ENCODE measurements around the gene HDGF.

HDGF gene

DNA sequence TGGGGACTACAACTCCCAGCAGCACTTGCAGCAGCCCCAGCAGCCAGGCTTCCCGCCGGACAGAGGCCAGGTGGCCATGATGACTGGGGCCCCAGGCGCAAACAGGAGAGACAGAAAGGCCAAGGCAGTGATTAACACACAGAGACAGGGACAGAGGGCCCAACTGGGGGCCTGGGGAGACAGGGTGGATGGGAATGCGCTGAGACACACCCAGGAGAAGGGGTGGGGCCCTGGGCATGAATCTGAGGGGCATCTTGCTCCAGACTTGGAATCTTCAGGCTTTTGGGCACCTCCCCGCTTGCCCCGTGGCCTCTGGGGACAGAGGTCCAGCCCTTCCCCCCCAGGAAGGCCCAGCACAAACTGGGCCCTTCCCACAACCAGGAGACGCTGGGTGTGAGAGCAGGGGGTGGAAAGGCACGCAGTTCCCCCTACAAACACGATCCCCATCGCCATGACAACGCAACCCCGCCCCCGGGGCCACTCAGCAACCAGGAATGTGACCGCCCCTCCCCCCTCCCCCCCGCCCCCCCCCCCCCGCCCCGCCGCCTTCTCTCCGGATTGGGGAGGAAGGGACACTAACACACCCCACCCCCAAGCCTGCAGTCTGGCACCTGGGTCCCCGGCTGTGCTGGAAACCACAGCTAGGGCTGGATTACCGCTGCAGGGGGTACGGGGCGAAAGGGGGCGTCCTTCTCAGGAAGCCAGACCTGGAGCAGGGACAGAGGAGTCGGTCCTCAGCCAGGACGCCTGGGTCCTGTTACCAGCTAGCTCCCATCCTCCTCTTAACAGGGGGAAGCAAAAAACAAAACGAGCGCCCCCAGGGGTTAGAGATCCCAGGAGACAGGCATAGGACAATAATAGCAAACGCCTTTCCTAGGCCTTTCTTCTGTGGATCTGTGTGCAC, 4.5 kb downstream of the HDGF start:
- DNase-seq (ENCODE audit: low spot score) (peak; percentile 96), FAIRE-seq (no peak)

DNA sequence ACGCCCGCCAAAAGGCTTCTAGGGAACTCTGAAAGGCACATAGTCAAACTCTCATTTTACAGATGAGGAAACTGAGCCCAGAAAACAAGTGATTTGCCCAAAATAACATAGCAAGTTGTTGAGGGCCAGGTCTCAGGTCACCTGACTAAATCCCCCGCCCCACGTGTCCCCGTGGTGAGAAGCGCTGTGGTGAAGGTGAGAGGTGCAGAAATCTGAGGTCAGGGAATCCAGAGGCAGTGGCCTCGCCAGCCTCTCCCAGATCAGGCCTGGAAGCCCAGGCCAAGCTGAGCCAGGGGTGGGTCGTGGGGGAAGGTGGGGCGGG, 5.1 kb downstream of the HDGF start:
- DNase-seq (ENCODE audit: low spot score) = no peak

DNA sequence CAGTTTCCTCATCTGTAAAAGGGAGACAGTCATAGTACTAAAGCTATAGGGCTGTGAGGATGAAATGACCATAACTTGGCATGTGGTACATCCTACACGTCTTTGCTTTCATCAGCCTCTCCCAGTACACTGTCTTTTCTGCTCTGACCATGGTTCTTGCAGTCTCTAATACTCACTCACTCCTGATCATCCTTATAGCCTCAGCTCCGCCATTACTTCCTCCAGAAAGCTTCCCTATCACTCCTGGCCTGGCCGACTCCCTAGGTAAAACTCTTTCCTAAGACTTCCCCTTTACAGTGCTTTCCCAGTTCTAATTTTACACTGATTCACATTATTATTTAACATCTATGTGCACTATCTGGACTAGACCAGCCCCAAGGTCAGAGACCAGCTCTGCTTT, 5.6 kb downstream of the HDGF start:
- no peak for FAIRE-seq
- no peak for DNase-seq (ENCODE audit: low spot score)

More for the DNA sequence above, 5.1 kb downstream of the HDGF start:
- no peak for FAIRE-seq

DNA sequence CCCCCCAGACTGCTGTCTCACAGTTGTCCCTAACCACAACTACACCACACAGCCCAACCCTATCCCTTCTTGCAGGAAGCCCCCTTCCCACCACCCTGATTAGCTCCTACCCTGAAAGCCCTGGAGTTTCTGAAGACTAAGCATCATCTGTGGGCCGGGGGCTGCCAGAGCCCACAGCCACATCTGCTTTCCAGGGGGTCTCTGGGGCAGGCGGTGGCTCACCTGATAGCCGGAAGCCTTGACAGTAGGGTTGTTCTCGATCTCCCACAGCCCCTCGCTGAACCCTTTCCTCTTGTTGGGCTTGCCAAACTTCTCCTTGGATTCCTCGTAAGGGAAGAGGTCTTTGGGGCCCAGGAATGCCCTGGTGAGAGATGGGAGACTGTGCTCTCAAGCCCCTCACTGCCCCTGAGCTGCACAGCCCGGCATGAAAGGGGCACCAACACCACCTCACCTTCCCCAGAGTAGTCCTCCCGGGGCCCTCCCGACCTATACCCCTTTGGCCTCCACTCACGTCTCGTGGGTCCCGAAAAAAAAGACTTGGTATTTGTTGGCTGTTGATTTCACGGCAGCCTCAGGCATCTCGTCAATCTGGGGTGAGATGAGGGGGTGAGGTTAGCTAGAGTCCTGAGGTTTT, 6.6 kb downstream of the HDGF start:
- DNase-seq (ENCODE audit: low spot score) = no peak
- no peak for FAIRE-seq

DNA sequence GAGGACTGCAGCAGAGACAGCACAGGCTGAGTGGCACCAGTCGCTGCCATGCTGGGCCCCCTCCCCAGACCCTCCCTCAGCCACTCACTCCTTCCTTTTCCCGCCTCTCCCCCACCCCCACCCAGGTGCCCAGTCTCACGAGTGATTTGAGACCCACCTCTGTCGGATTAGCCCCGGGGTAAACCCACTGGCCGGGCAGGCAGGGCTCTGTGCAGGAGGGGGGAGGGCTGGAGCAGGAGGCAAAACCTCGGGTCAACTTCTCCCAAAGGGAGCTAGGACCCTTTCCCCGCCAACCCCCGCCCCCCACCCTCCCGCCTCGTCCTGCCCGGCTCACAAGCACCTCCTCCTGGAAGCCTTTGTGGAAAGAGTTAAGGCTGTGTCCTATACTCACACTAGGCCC, 7.1 kb downstream of the HDGF start:
- FAIRE-seq (no peak), DNase-seq (ENCODE audit: low spot score) (no peak)

DNA sequence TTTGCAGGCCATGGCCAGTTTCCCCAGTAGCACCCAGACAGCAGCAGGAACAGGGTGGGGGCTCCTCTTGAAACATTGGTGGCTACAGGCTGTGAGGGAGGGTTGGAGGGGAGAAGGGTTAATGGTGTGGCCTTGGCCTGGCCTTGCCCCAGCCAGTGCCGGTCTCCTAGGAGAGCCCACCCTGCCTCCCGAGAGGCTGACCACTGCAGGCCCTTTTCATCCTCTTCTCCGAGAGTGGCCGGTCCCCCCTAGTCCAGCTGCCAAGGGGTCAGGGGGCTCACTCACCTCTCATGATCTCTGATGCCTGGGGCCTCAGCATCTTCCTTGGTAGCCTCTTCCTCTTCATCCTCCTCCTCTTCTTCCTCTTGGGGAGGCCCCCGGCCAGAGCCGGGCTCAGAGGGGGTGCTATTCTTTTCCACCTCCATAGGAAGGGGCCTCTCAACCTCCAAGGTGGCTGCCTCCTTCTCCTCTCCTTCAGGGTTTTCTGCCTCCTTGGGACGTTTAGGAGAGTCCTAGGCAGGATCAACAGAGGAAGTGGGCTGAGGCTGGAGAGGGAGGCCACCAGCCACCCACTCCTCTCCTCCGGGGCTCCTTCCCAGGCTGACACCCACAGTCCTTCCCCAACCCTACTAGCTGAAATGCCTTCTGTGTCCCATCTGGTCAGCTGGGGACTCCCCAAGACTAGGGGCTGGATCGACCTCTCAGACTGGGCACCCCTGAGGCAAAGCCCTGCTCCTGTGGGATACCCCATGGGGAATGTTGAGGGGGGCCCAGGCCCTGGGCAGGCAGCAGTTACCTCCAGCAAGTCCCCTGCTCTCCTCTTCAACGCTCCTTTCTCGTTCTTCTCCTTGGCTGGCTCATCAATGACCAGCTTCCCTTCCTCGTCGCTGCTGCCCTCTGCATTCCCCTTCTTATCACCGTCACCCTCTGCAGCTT, 7.8 kb downstream of the HDGF start:
- FAIRE-seq (no peak), DNase-seq (ENCODE audit: low spot score) (no peak)

DNA sequence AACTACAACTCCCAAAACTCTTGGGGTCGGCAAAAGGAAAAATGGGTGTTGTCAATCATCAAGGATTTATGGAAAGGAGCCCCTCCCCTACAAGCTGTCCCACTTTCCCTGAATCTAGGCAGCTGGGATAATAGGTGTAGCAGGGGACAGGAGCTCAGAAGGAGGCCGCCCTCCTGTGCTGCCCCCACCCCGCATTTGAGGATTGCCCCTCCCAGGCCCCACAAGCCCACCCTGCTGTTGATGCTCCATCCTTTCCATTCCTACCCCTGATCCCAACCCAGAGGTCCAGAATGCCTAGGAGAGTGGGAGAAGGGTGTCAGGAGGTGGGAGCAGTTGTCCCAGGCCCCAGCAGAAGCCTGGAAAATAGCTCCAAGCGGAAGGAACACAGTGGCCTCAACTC, 8.7 kb downstream of the HDGF start:
- FAIRE-seq (no peak), DNase-seq (ENCODE audit: low spot score) (no peak)

DNA sequence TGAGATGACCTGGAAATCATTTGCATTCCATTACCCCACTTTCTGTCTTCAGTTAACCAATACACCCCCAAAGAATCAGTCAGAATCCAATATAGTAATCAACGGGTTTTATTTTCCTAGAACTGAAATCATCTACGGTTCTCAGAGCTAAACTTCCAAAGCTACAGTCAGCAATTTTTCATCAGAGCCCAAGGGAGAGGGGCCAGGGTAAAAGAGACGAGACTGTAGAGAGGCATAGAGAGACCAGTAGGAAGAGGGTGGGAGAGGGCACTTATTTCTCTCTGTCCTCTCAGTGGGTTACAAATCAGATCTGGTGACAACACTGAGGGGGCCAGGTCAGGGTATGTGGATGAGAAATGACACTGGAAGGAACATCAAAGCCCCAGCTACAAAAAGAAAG, 9.5 kb downstream of the HDGF start:
- FAIRE-seq = no peak
- DNase-seq (ENCODE audit: low spot score) = no peak

DNA sequence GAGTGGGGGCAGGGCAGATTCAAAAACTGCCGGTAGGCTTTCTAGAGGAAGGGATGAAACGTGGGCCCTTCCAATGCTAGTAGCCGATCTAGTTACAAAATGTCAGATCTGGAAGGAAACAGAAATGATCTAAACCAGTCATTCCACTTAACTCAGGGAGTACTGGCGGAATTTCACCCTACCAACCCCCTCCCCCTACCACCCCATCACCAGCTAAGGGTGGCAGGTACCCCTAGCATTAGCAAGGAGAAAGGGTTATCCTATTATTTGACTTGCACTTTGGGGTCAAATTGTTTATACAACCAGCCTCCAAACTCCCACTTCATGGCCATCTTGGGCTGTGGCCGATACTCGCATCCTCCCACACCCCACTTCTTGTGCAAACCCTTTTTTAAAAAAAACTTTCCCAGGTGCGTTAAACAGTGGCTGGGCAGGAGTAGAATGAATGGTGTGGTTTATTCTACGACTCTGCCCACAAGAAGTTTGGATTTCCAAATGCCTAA, 9.9 kb downstream of the HDGF start:
- DNase-seq (ENCODE audit: low spot score) = no peak
- FAIRE-seq = no peak

DNA sequence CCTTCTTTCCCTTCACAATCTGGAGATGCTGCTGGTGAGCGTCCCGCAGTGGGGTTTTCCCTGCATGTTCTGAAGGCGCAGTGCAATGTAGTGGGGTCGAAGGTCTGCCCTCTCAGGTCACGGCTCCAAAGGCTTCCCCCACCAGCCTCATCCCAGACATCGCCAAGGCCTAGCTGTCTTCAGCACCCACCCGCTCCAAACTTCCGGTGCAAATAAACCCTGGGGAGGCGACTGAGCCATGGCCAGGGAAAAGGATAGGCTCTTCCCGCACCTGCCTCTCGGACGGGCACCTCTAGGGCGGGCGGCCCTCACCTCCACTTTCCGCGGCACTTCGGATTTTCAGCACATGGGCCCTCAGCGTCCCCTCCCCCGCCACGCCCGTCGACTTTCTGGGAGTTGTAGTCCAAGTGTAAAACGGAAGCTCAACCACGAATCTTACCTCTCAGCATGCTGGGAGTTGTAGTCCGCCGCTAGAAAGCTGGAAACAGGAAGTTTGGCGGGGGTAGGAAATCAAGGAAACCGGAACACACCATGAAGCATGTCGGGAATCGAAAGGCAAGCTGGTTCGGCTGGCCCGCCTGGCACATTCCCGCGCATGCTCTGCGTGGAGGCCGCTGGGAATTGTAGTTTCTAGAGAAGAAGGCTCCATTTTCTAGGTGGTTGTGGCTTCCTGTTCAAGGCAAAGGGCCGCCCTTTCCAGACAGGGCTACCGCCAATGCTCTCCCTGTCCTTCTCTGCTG, 10.6 kb downstream of the HDGF start, which contains the start of gene MRPL24:
MRPL24 (minus strand) TSS at position 348 of the 740 bp plus-strand sequence. CDS start 2,384 bp downstream, outside the sequence.
- FAIRE-seq (peak; percentile 93), DNase-seq (ENCODE audit: low spot score) (peak; percentile 100)

DNA sequence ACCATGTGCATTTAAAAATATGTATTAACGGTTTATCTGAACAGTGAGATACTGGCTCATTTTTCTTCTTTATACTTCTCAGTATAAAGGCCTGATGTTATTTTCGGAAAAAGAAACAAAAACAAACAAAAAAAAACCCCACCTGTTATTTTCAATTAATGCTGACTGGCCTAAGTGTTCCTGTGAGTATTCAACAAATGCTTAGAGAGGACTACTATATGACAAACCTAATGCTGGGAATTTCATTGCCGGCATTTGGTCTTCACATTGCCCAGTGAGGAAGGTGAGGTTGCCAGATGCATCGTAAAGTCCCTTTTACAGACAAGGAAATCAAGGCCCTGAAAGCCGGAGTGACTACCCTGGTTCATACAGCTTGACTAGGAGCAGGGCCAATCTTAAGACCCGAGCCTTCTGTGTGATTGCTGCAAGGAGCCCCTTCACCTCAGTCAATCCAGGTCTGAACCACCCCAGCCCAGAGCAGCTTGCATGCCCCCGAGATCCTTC, 11.2 kb downstream of the HDGF start:
- DNase-seq (ENCODE audit: low spot score) (no peak), FAIRE-seq (no peak)

DNA sequence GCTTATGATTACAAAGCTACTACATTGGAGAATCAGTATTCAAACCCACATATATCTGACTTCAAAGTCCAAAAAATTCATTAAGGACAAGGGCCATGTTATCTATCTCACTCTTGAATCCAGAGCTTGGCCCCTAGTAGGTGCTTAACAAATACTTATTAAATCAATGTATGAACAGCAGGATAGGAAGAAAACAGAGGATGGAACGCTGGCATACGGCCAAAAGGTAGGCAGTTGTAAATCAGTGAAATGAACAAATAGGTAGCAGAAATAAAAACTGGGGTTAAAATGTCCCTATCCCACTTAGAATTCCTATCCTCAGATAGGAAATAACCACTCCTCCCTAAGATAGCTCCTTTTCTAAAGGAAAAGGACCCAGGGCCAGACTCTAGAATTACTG, 12.6 kb downstream of the HDGF start:
- DNase-seq (ENCODE audit: low spot score) (no peak), FAIRE-seq (no peak)

DNA sequence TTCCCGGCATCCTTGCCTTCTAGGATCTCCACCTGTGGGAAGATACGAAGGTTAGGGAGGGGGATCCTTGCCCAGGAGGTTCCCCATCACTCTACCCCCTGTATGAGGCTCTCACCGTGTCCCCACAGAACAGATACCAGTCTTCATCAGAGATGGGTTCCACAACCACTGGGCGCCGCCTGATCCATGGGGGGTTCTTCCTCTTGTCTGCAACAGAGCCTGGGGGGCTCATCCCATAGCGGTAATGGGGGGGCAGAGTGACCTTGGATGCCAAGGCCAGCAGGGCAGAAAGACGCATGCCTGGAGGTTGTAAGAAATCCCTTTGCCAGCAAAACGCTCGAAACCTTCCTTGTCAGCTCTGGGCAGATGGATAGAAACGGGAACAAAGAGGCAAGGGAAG, 13.1 kb downstream of the HDGF start:
- DNase-seq (ENCODE audit: low spot score) = no peak
- FAIRE-seq = no peak

DNA sequence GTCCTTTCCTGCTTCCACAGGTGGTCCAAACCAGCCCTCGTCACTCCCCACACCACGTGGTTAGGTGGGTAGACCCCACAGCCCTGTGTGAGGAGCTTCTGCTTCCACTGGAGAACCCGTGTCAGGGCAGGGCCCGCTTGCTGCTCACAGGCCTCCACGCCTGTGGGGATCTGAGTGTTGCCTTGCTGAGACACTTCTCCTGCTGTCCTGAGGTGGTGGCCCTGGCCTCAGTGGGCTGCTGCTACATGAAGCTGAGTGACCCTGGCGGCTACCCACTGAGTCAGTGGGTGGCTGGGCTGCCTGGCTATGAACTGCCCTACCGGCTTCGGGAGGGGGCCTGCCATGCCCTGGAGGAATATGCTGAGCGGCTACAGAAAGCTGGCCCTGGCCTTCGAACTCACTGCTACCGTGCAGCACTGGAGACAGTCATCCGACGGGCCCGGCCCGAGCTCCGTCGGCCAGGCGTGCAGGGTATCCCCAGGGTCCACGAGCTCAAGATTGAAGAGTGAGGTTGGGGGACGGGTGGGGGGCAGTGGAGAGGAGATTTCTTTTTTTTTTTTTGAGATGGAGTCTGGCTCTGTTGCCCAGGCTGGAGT, 17.4 kb downstream of the HDGF start:
- FAIRE-seq (no peak), DNase-seq (ENCODE audit: low spot score) (no peak)

DNA sequence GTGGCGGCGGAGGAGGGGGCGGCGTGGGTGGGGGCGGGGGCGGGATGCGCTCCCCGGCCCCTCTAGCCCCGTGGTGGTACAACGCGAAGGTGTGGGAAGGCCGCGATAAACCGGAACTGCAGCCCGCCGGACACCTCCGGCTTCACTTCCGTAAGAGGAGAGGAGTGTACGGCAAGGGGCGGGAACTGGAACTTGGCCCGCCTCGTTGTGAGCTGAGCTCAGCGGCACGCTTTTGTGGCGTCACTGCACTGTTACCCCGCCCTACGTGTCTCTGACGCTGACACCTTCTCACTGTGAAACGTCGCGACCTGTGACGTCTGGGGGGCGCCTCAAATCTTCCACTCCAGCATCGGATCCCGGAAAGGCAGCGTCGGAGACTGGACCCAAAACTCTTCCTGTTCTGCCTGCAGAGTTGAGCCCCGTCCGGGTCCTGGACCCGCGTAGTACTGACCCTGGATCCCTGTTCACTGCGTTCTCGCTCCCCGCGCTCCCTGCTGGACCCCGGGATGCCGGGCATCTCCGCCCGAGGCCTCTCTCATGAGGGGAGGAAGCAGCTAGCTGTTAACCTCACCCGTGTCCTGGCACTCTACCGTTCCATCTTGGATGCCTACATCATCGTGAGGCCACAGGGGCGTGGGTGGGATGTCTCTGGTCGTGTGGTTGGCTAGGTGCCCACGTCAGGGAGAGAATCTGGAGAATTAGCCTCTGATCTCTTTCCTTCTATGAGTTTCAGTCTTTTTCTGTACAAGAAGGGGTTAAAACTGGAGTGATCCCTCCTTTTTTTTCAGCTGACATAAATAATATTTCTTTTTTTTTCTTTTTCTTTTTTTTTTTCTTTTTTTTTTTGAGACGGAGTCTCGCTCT, 22.6 kb downstream of the HDGF start, which contains the start of gene ISG20L2:
ISG20L2 (minus strand) TSS at position 168 of the 864 bp plus-strand sequence. CDS start 1,114 bp downstream, outside the sequence.
- FAIRE-seq (no peak), DNase-seq (ENCODE audit: low spot score) (peak; percentile 90)

DNA sequence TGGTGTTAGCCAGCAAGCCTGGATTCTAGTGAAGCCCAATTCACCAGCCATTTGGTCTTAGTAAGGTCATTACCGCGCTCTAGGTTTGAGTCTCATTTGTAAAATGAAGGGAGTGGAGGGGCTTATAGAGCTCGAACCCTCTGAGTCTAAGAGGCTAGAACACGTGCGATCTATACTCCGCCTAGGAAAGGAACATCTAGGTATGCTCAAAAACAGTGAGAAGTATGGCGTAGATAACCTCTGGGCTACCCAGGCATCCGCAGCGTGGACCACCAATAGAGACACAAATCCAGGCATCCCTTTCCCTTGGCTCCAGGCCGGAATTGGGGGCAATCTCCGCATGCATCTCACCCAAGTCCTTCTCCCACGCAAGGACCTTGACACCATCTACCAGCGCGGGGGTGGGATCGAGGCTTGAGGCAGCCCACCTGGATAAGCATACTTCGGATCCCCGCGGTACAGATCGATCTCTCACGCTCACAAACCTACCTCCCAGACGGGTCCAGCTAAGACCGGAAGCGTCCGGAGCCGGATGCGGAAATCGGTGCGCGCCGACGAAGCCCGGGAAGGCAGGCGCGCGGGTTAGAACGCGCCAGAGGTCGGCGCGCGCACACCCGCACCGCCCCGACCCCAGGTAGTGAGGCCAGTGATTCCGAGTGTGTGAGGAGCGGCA, 23.4 kb downstream of the HDGF start, which contains the start of gene METTL25B:
METTL25B (plus strand) TSS at position 544 of the 673 bp plus-strand sequence. CDS start 636 bp downstream, outside the sequence.
- peak; percentile 49 for DNase-seq (ENCODE audit: low spot score)
- FAIRE-seq = no peak

DNA sequence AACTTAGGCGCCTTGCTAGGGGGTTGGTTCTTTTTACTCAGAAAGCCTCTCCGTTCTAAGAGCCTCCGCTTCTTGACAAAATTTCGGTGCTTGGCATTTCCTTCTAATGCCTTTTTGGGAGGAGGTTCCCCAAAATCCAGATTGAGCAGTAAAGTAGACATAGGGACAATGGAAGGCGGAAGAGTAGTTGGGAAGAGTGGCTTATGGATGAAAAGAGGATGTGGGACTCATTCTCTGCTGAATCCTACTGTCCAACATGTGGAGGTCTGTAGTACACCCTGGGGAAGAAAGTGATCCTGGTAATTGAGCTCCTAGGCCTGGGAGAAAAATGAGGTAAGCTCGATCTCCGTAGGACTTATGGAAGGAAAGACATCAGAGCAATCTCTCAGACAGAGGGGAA, 24.0 kb downstream of the HDGF start:
- DNase-seq (ENCODE audit: low spot score) (no peak), FAIRE-seq (no peak)

DNA sequence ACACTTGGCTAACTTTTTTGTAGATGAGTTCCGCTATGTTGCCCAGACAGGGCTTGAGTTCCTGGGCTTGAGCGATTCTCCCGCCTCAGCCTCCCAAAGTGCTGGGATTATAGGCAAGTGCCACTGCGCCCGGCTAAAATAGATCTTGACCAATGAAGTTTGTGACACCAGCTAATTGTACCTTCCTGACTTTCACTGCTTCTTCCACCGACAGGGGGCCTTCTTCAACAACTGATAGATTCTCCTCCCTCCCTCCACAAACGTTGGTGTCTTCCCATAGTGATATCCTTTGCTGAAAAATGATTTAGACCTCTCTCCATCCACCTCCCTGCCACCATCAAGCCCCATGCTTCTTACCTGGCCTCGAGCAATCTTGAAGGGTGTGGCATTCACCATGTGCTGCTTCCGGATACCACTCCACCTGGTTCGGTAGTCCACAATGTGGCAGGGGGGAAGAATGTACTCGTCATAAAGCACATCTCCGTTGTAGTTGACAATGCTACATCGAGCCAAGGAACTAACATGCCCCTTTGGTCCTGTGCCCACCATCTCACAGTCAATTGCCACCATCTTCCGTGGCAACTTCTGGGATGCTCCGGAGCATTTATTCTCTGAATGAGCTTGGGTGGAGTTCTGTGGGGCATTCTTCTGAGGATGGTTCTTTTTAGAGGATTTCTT, 24.8 kb downstream of the HDGF start:
- FAIRE-seq (no peak), DNase-seq (ENCODE audit: low spot score) (peak; percentile 70)

Data from RCC 7860 (cell line).